ENCODE data around the gene KAT7. TPM values are rescaled to one million over a fixed set of nuclear protein-coding genes. Genes with fewer than 3 reads are reported as not detected.

The KAT7 gene
- total RNA-seq, 1 experiment from 2014 or later = 79.5 TPM

GRCh38 chr17:49843774-49844350 lies 55.4 kb downstream of the KAT7 start:
- H3K36me3 ChIP-seq (ENCODE audit: control insufficient read depth in 1 of 2, insufficient read depth in 2 of 2, low read length in 2 of 2) = no peaks in the 10 kb centered on the region; a peak in 1 of 4 replicates
- no peaks in the 10 kb centered on the region for H4K20me1 ChIP-seq (ENCODE audit: insufficient read depth)
- TF ChIP-seq RAD21 (IDR thresholded peaks at IDR 0.05; ENCODE audit: low read depth) = peak; percentile 49
- TF ChIP-seq ZFX (IDR thresholded peaks at IDR 0.05) = no peak
- peak; percentile 43 to 90 (median 79); a peak in 5 of 6 replicates for TF ChIP-seq CTCF (IDR thresholded peaks at IDR 0.05 in 2 of 3, conservative IDR thresholded peaks at IDR 0.05 in 1 of 3; ENCODE audit: borderline replicate concordance in 1 of 3, insufficient read depth in 1 of 3, low read depth in 2 of 3, low read length in 2 of 3)
- DNase-seq (ENCODE audit: low read depth, low spot score) (no peak), ATAC-seq (peak; percentile 86)
- intact Hi-C loops (cut with micrococcal nuclease) = loop anchor here (1.0 to 5.0 kb wide), 2 partner anchors 137 to 287 kb away; partner anchors contain the start of gene SLC35B1
- H3K9me3 ChIP-seq (ENCODE audit: control insufficient read depth in 1 of 2, insufficient read depth in 1 of 2, low read depth in 1 of 2, low read length in 2 of 2) = no peaks in the 10 kb centered on the region
- no peaks in the 10 kb centered on the region for H3K9me2 ChIP-seq (ENCODE audit: insufficient read depth)
- no peak overlapping the region for H2AFZ ChIP-seq (ENCODE audit: low read depth, low read length, poor library complexity, severe bottlenecking)
- no peak overlapping the region for H3K27ac ChIP-seq (ENCODE audit: low read depth, low read length)
- RAD21 ChIA-PET (ENCODE audit: low non-redundant PET in 1 of 2, low total read pairs in 2 of 2, uncharacterized antibody in 2 of 2, unreplicated experiment in 2 of 2) = no interaction called here
- no peaks in the 10 kb centered on the region for H3K4me1 ChIP-seq (ENCODE audit: control insufficient read depth in 1 of 2, insufficient read depth in 2 of 2, low read length in 2 of 2)
- no peak overlapping the region for H3K9ac ChIP-seq (ENCODE audit: low read length)
- no peaks in the 10 kb centered on the region for H3K79me2 ChIP-seq (ENCODE audit: insufficient read depth, low read length)
- H3K4me2 ChIP-seq (ENCODE audit: low read length) = no peak overlapping the region
- POLR2A ChIA-PET = no interaction called here
- CTCF ChIA-PET = interaction anchor here (0.9 to 1.0 kb wide), 2 partner anchors 154 to 287 kb away, joined by 3 read pairs; no protein-coding TSS in a partner anchor
- BruUV-seq (replicated peaks) = no TSS peak
- H3K27me3 ChIP-seq (ENCODE audit: insufficient read depth, low read length) = no peaks in the 10 kb centered on the region
- H3K4me3 ChIP-seq (replicated peaks in 1 of 2; ENCODE audit: low read depth in 1 of 2, low read length in 2 of 2) = no peak overlapping the region

GRCh38 chr17:49845321-49845720 lies 56.8 kb downstream of the KAT7 start:
- ChIA-PET CTCF (interaction anchor here (0.8 to 1.2 kb wide), 2 partner anchors 276 to 280 kb away, joined by 3 read pairs; no protein-coding TSS in a partner anchor), RAD21 (ENCODE audit: low non-redundant PET in 1 of 2, low total read pairs in 2 of 2, uncharacterized antibody in 2 of 2, unreplicated experiment in 2 of 2) (no interaction called here), POLR2A (interaction anchor here (0.6 kb wide), 1 partner anchor 215 kb away, joined by 3 read pairs; no protein-coding TSS in a partner anchor)
- Histone ChIP-seq H3K27ac (ENCODE audit: low read depth, low read length) (no peak overlapping the region), H3K9ac (ENCODE audit: low read length) (no peak overlapping the region), H3K9me2 (ENCODE audit: insufficient read depth) (no peaks in the 10 kb centered on the region), H2AFZ (ENCODE audit: low read depth, low read length, poor library complexity, severe bottlenecking) (no peak overlapping the region), H3K9me3 (ENCODE audit: control insufficient read depth in 1 of 2, insufficient read depth in 1 of 2, low read depth in 1 of 2, low read length in 2 of 2) (no peaks in the 10 kb centered on the region), H3K27me3 (ENCODE audit: insufficient read depth, low read length) (no peaks in the 10 kb centered on the region), H3K4me1 (ENCODE audit: control insufficient read depth in 1 of 2, insufficient read depth in 2 of 2, low read length in 2 of 2) (no peaks in the 10 kb centered on the region), H3K4me3 (replicated peaks in 1 of 2; ENCODE audit: low read depth in 1 of 2, low read length in 2 of 2) (no peak overlapping the region), H3K4me2 (ENCODE audit: low read length) (no peak overlapping the region), H3K36me3 (ENCODE audit: control insufficient read depth in 1 of 2, insufficient read depth in 2 of 2, low read length in 2 of 2) (no peaks in the 10 kb centered on the region; a peak in 1 of 4 replicates), H4K20me1 (ENCODE audit: insufficient read depth) (no peaks in the 10 kb centered on the region), H3K79me2 (ENCODE audit: insufficient read depth, low read length) (no peaks in the 10 kb centered on the region)
- no peak for ATAC-seq
- DNase-seq (ENCODE audit: low read depth, low spot score) = no peak
- intact Hi-C loops (cut with micrococcal nuclease) = no loop called here
- no TSS peak for BruUV-seq (replicated peaks)
- no peak for TF ChIP-seq YY1 (IDR thresholded peaks at IDR 0.05; ENCODE audit: extremely low read depth, insufficient replicate concordance, low read depth, low read length)
- no peak for TF ChIP-seq CTCF (IDR thresholded peaks at IDR 0.05 in 2 of 3, conservative IDR thresholded peaks at IDR 0.05 in 1 of 3; ENCODE audit: borderline replicate concordance in 1 of 3, insufficient read depth in 1 of 3, low read depth in 2 of 3, low read length in 2 of 3)
- TF ChIP-seq POLR2AphosphoS5 (IDR thresholded peaks at IDR 0.05; ENCODE audit: low read depth, low read length) = no peak
- no peak for TF ChIP-seq SP1 (IDR thresholded peaks at IDR 0.05; ENCODE audit: low read depth)
- TF ChIP-seq ELF1 (IDR thresholded peaks at IDR 0.05; ENCODE audit: borderline replicate concordance, low read depth) = no peak
- no peak for TF ChIP-seq JUND (IDR thresholded peaks at IDR 0.05)
- TF ChIP-seq TCF7L2 (IDR thresholded peaks at IDR 0.05; ENCODE audit: borderline replicate concordance, extremely low read depth, insufficient read depth, insufficient read length) = no peak
- no peak for TF ChIP-seq SRF (IDR thresholded peaks at IDR 0.05; ENCODE audit: low read depth)
- TF ChIP-seq EZH2phosphoT487 (IDR thresholded peaks at IDR 0.05; ENCODE audit: borderline replicate concordance) = no peak
- TF ChIP-seq CEBPB (IDR thresholded peaks at IDR 0.05; ENCODE audit: low read depth) = no peak
- no peak for TF ChIP-seq ZNF274 (IDR thresholded peaks at IDR 0.05; ENCODE audit: low read depth, low read length)
- TF ChIP-seq SIN3A (IDR thresholded peaks at IDR 0.05; ENCODE audit: low read depth) = no peak

Measured in HCT116 (cell line).